ENCODE data around the gene LMTK3. TPM values are rescaled to one million over a fixed set of nuclear protein-coding genes. Genes with fewer than 3 reads are reported as not detected.

Gene LMTK3
- total and polyA plus RNA-seq, 2 experiments from 2014 or later = 1.6 to 11.8 TPM

DNA sequence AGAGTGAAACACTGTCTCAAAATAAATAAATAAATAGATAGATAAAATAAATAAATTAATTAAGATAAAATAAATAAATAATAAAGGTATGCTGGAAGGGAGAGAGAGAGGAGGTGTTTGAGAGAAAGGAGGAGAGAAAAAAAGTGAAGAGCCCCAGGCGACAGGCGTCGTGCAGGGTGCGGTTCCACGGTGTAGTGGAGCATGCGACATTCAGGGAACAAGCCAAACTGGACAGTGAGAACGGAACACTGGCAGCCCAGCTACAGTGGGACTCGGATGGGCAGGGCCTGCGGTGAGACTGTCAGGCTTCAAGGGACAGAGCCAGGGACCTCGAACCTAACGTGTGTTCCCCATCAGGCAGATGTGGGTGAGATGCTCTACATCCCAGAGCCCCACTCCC lies 49.8 kb upstream of the LMTK3 start (continued):
- TF ChIP-seq CREB1 (CRISPR knock-in tag; IDR thresholded peaks at IDR 0.05; ENCODE audit: low read depth) (no peak), EZH2phosphoT487 (IDR thresholded peaks at IDR 0.05; ENCODE audit: unreplicated experiment) (no peak), POLR2AphosphoS5 (IDR thresholded peaks at IDR 0.05; ENCODE audit: low read depth) (no peak), NANOG (IDR thresholded peaks at IDR 0.05; ENCODE audit: borderline replicate concordance) (no peak)

- Histone ChIP-seq H3K36me3 (ENCODE audit: insufficient read depth) (no peaks in the 10 kb centered on the region), H3K27me3 (ENCODE audit: insufficient read depth) (no peaks in the 10 kb centered on the region), H4K20me1 (replicated peaks; ENCODE audit: insufficient read depth) (no peaks in the 10 kb centered on the region), H3K4me3 (no peak overlapping the region), H3F3A (replicated peaks; ENCODE audit: low read depth) (peaks cover 14% of the 10 kb centered on the region; the same call in 1 of the 2 replicates), H3K27ac (ENCODE audit: low read depth) (no peak overlapping the region), H3K4me2 (no peak overlapping the region), H3K79me2 (replicated peaks; ENCODE audit: insufficient read depth) (no peaks in the 10 kb centered on the region), H3K4me1 (ENCODE audit: insufficient read depth) (no peaks in the 10 kb centered on the region; the same call in 1 of the 2 replicates), H2AFZ (no peak overlapping the region), H3K9me2 (ENCODE audit: insufficient read depth) (no peaks in the 10 kb centered on the region)
- H3K27me3 Mint-ChIP-seq (ENCODE audit: insufficient read depth, low read depth, poor library complexity) = peaks cover 3% of the 10 kb centered on the region
- TF ChIP-seq ZNF114 (CRISPR knock-in tag; IDR thresholded peaks at IDR 0.05) (no peak), ZNF331 (CRISPR knock-in tag; IDR thresholded peaks at IDR 0.05; ENCODE audit: low read depth) (no peak), CTCF (conservative IDR thresholded peaks at IDR 0.05; ENCODE audit: low read depth in 2 of 2) (peak; percentile 59 to 75), JUNB (IDR thresholded peaks at IDR 0.05; ENCODE audit: unreplicated experiment) (no peak), CREB1 (CRISPR knock-in tag; IDR thresholded peaks at IDR 0.05; ENCODE audit: low read depth) (no peak)
- TF ChIP-seq, protein P1, sequence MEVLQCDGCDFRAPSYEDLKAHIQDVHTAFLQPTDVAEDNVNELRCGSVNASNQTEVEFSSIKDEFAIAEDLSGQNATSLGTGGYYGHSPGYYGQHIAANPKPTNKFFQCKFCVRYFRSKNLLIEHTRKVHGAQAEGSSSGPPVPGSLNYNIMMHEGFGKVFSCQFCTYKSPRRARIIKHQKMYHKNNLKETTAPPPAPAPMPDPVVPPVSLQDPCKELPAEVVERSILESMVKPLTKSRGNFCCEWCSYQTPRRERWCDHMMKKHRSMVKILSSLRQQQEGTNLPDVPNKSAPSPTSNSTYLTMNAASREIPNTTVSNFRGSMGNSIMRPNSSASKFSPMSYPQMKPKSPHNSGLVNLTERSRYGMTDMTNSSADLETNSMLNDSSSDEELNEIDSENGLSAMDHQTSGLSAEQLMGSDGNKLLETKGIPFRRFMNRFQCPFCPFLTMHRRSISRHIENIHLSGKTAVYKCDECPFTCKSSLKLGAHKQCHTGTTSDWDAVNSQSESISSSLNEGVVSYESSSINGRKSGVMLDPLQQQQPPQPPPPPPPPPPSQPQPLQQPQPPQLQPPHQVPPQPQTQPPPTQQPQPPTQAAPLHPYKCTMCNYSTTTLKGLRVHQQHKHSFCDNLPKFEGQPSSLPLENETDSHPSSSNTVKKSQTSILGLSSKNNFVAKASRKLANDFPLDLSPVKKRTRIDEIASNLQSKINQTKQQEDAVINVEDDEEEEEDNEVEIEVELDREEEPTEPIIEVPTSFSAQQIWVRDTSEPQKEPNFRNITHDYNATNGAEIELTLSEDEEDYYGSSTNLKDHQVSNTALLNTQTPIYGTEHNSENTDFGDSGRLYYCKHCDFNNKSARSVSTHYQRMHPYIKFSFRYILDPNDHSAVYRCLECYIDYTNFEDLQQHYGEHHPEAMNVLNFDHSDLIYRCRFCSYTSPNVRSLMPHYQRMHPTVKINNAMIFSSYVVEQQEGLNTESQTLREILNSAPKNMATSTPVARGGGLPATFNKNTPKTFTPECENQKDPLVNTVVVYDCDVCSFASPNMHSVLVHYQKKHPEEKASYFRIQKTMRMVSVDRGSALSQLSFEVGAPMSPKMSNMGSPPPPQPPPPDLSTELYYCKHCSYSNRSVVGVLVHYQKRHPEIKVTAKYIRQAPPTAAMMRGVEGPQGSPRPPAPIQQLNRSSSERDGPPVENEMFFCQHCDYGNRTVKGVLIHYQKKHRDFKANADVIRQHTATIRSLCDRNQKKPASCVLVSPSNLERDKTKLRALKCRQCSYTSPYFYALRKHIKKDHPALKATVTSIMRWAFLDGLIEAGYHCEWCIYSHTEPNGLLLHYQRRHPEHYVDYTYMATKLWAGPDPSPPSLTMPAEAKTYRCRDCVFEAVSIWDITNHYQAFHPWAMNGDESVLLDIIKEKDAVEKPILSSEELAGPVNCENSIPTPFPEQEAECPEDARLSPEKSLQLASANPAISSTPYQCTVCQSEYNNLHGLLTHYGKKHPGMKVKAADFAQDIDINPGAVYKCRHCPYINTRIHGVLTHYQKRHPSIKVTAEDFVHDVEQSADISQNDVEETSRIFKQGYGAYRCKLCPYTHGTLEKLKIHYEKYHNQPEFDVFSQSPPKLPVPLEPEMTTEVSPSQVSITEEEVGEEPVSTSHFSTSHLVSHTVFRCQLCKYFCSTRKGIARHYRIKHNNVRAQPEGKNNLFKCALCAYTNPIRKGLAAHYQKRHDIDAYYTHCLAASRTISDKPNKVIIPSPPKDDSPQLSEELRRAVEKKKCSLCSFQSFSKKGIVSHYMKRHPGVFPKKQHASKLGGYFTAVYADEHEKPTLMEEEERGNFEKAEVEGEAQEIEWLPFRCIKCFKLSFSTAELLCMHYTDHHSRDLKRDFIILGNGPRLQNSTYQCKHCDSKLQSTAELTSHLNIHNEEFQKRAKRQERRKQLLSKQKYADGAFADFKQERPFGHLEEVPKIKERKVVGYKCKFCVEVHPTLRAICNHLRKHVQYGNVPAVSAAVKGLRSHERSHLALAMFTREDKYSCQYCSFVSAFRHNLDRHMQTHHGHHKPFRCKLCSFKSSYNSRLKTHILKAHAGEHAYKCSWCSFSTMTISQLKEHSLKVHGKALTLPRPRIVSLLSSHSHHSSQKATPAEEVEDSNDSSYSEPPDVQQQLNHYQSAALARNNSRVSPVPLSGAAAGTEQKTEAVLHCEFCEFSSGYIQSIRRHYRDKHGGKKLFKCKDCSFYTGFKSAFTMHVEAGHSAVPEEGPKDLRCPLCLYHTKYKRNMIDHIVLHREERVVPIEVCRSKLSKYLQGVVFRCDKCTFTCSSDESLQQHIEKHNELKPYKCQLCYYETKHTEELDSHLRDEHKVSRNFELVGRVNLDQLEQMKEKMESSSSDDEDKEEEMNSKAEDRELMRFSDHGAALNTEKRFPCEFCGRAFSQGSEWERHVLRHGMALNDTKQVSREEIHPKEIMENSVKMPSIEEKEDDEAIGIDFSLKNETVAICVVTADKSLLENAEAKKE (CRISPR knock-in tag; IDR thresholded peaks at IDR 0.05) = no peak
- TF ChIP-seq, protein P2, sequence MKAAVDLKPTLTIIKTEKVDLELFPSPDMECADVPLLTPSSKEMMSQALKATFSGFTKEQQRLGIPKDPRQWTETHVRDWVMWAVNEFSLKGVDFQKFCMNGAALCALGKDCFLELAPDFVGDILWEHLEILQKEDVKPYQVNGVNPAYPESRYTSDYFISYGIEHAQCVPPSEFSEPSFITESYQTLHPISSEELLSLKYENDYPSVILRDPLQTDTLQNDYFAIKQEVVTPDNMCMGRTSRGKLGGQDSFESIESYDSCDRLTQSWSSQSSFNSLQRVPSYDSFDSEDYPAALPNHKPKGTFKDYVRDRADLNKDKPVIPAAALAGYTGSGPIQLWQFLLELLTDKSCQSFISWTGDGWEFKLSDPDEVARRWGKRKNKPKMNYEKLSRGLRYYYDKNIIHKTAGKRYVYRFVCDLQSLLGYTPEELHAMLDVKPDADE (IDR thresholded peaks at IDR 0.05) = no peak
- peaks cover 10% of the 10 kb centered on the region for H3K4me1 Mint-ChIP-seq
- H3K36me3 Mint-ChIP-seq (ENCODE audit: low read depth) = no peaks in the 10 kb centered on the region
- no peak overlapping the region for H3K27ac Mint-ChIP-seq
- peak; percentile 60 for DNase-seq (ENCODE audit: low spot score)
- ATAC-seq = no peak
- no peaks in the 10 kb centered on the region for H3K9me3 Mint-ChIP-seq
- H3K4me3 Mint-ChIP-seq = no peak overlapping the region
These were observed 48.5 kb upstream of the LMTK3 start for GRCh38 chr19:48560095-48560530.

Measured in GM23338 (cell line).